ENCODE data around the gene CRPPA.

DNA sequence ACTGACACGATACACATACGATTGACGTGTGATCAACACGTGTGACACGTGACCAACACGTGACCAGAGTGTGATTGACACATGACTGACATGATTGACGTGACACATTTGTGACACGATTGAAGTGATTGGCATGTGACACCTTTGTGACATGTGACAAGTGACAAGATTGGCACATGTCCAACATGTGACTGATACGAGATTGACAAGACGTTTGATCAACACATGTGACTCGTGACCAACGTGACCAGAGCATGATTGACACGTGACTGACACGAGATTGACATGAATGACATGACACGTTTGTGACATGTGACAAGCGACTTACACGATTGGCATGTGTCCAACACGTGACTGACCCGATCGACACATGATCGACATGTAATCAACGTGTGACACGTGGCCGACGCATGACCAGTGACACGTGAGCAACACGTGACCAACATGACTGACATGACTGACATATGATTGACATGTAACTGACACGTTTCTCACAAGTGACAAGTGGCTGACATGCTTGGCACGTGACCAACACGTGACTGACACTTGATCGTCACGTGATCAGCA is 22.0 kb downstream of the CRPPA start:
- TF ChIP-seq POLR2AphosphoS5 (IDR thresholded peaks at IDR 0.05; ENCODE audit: borderline replicate concordance, low read depth, low read length) (no peak), EZH2 (IDR thresholded peaks at IDR 0.05) (no peak), FOXP2 (optimal IDR thresholded peaks at IDR 0.05; ENCODE audit: control extremely low read depth, extremely low read length, insufficient read depth) (no peak)
